Body of pancreas (tissue), 4 donors: Measurements from ENCODE around the gene ZNF532. TPM values are rescaled to one million over a fixed set of nuclear protein-coding genes. Genes with fewer than 3 reads are reported as not detected.

ENCODE experiments used
- ATAC-seq: fragments of 150-250 bp; one replicate; pipeline ENCODE4 v1.9.1; 2016
- DNase-seq, 4 donors: peaks; one replicate each; pipeline ENCODE4 v3.0.0-alpha.2; 2019
- H3K27ac ChIP-seq, 4 donors: fragments of 200-600 bp; sonication (generic); 1 replicate in 3 of 4; 2 replicates in 1 of 4; pipeline versions ENCODE4 v1.5.1 to v1.6.1; 2016 to 2019; ENCODE audit warnings: mild to moderate bottlenecking in 1 of 4, mixed read lengths in 1 of 4, moderate library complexity in 1 of 4
- H3K27me3 ChIP-seq, 2 donors: fragments of 200-600 bp; sonication (generic); one replicate each; pipeline ENCODE4 v1.6.0; 2016; ENCODE audit warnings: mild to moderate bottlenecking in 1 of 2
- H3K36me3 ChIP-seq, 2 donors: fragments of 200-600 bp; sonication (generic); replicated peaks in 1 of 2; 2 replicates each; pipeline ENCODE4 v1.5.1; 2016; ENCODE audit warnings: low read depth in 2 of 2; ENCODE audit not compliant: insufficient read depth in 1 of 2
- H3K4me1 ChIP-seq: fragments of 200-600 bp; sonication (generic); one replicate; pipeline ENCODE4 v1.6.0; 2016
- H3K4me3 ChIP-seq, 2 donors: fragments of 200-600 bp; sonication (generic); 1 replicate in 1 of 2; 2 replicates in 1 of 2; pipeline ENCODE4 v1.5.1; 2016 to 2019
- H3K9me3 ChIP-seq, 3 donors: fragments of 200-600 bp; sonication (generic); 1 replicate in 2 of 3; 2 replicates in 1 of 3; pipeline ENCODE4 v1.5.1; 2016
- CTCF ChIP-seq, 7 experiments: fragments of 450-650 bp in 4 of 7; fragments of 200-600 bp in 3 of 7; sonication (generic) in 3 of 7; IDR thresholded peaks; one replicate each; pipeline ENCODE4 v1.5.1; 2016 to 2019; ENCODE audit warnings: antibody characterized with exemption in 7 of 7
- POLR2A ChIP-seq, 3 donors: fragments of 450-650 bp; IDR thresholded peaks; one replicate each; pipeline ENCODE4 v1.6.1; 2016; ENCODE audit warnings: antibody characterized with exemption in 3 of 3, mild to moderate bottlenecking in 2 of 3
- WGBS, 2 donors: methylation state at CpG; one replicate each; pipeline ENCODE4 v1.1.5; 2017; 5-methylcytosine and 5-hydroxymethylcytosine counted together
- intact Hi-C: fragments of 100-400 bp; cut with DNase I; formaldehyde crosslinking; loops from one replicate; pipeline ENCODE4 v1.15.1; 2023
- total RNA-seq, 2 donors: library from RNA; depleted of rRNA; stranded (reverse); fragments of >200 nt; gene quantifications; one replicate each; pipeline ENCODE4 v1.1.0, GENCODE V29; 2016

ZNF532 gene
- total RNA-seq, 2 donors from 2014 or later = 12.2 to 52.1 TPM

DNA sequence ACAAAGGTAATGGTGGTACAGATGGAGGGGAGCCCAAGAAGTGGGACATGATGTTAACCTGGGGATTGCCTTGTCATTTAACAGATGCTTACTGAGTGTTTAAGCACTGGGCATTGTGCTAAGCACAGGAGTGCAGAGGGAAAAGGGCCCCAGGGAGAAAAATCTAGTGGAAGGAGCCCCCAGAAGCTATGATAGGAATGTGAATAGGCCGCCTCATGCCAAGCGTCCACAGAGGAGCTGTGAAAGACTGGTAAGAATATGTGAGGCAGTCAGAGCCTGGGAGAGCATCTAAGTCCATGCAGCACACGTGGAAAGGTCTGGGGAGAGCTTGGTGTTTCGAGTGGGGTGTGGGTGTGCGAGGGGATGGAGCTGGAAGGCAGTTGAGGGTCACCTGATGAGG is 5.5 kb downstream of the ZNF532 start:
- H3K4me1 ChIP-seq = no peaks in the 10 kb centered on the region
- no peaks in the 10 kb centered on the region for H3K9me3 ChIP-seq
- no peaks in the 10 kb centered on the region for H3K36me3 ChIP-seq
- no peaks in the 10 kb centered on the region for H3K27me3 ChIP-seq
- DNase-seq (no peak), ATAC-seq (no peak)
- intact Hi-C loops = no loop called here
- H3K4me3 ChIP-seq = no peak overlapping the region
- no peak for TF ChIP-seq POLR2A (IDR thresholded peaks at IDR 0.05)
- TF ChIP-seq CTCF (IDR thresholded peaks at IDR 0.05) = no peak
- no peak overlapping the region for H3K27ac ChIP-seq
- WGBS, 2 donors = 75 to 76% methylated on average over 5 of the region's 5 CpGs

DNA sequence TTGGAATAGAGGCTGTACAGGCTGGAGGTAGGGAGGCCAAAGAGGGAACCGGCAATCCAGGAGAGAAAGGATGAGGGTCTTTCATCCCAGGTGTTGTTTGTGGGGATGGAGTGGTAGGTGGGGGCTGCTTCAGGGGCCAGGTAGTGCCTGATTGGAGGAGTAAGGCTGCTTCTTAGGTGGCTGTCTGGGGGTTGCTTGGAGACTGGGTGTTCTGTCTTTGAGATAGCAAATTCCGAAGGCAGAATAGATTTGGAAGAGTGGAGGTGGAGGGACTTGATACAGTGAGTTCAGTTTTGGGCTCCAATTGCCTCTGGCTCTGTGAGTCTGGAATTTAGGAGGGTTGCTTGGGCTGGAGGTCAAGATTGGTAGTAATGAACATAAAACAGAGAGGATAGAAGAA is 5.9 kb downstream of the ZNF532 start:
- no peak for DNase-seq
- no peak for ATAC-seq
- TF ChIP-seq POLR2A (IDR thresholded peaks at IDR 0.05) (no peak), CTCF (IDR thresholded peaks at IDR 0.05) (no peak)
- Histone ChIP-seq H3K27me3 (no peaks in the 10 kb centered on the region), H3K4me1 (no peaks in the 10 kb centered on the region), H3K4me3 (no peak overlapping the region), H3K36me3 (no peaks in the 10 kb centered on the region), H3K9me3 (no peaks in the 10 kb centered on the region), H3K27ac (no peak overlapping the region)
- WGBS, 2 donors = 62 to 65% methylated on average over 2 of the region's 2 CpGs
- intact Hi-C loops = no loop called here

- no peak for DNase-seq
- no peak for ATAC-seq
- H3K4me3 ChIP-seq = no peak overlapping the region
- WGBS, 2 donors = 63 to 68% methylated on average over 10 of the region's 10 CpGs
- TF ChIP-seq CTCF (IDR thresholded peaks at IDR 0.05) (no peak), POLR2A (IDR thresholded peaks at IDR 0.05) (no peak)
- no peaks in the 10 kb centered on the region for H3K9me3 ChIP-seq
- no peak overlapping the region for H3K27ac ChIP-seq
- H3K27me3 ChIP-seq = no peaks in the 10 kb centered on the region
- no peaks in the 10 kb centered on the region for H3K4me1 ChIP-seq
- intact Hi-C loops = no loop called here
- no peaks in the 10 kb centered on the region for H3K36me3 ChIP-seq
Observed at GRCh38 chr18:58871514-58872420, 7.1 kb downstream of the ZNF532 start.

DNA sequence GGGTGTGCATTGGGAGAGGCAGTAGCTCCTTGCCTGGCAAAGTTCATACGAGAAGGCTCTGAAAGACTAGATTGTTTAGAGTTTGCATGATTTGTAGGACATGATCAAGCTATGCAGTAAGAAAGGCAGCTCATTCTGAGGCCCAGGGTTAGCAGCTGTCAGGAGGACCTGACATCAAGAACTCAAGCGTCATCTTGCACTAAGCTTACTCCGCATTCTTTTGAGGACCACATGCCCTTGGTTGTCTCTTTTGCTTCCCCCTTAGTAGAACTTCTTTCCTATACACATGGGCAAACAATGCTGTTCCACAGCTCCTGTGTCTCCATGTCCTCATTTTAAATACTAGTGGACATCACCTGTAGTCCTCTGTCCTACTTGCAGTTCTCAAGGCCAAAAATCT is 14.0 kb downstream of the ZNF532 start:
- Histone ChIP-seq H3K27me3 (no peaks in the 10 kb centered on the region), H3K27ac (no peak overlapping the region), H3K9me3 (no peaks in the 10 kb centered on the region), H3K36me3 (no peaks in the 10 kb centered on the region), H3K4me3 (no peak overlapping the region), H3K4me1 (no peaks in the 10 kb centered on the region)
- WGBS, 2 donors = 91 to 97% methylated on average over 3 of the region's 3 CpGs
- intact Hi-C loops = no loop called here
- no peak for DNase-seq
- TF ChIP-seq POLR2A (IDR thresholded peaks at IDR 0.05) (no peak), CTCF (IDR thresholded peaks at IDR 0.05) (no peak)
- no peak for ATAC-seq

DNA sequence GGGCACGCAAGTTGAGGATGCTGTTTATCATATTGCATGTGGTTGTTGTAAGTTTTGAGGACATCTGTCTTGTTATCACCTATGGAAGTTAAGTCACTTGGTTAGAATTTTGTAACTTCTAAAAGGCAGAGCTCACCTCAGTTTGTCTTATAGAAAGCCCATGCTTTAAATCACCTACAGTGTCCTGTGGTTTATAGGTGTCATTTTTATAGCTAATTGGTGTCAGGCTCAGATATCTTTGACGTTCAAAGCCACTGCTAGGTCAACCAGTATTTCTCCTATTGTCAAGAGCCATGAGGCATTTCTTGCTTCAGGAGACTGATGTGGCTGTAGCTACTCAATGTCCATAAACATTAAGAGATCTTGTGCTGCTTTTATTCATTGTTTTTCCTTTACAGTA is 16.8 kb downstream of the ZNF532 start:
- Histone ChIP-seq H3K27ac (no peak overlapping the region), H3K4me1 (no peaks in the 10 kb centered on the region), H3K36me3 (no peaks in the 10 kb centered on the region), H3K4me3 (no peak overlapping the region), H3K27me3 (no peaks in the 10 kb centered on the region), H3K9me3 (no peaks in the 10 kb centered on the region)
- DNase-seq = no peak
- TF ChIP-seq CTCF (IDR thresholded peaks at IDR 0.05) (no peak), POLR2A (IDR thresholded peaks at IDR 0.05) (no peak)
- no peak for ATAC-seq
- 57 to 73% methylated on average over 2 of the region's 2 CpGs for WGBS, 2 donors
- intact Hi-C loops = no loop called here
